GM12873 (cell line): Measurements from ENCODE around the gene RGS19.

Source experiments
- CTCF ChIP-seq: IDR thresholded peaks from 2 replicates; pipeline ENCODE4 v1.5.1; 2012; ENCODE audit warnings: low read depth, mild to moderate bottlenecking, moderate library complexity, low read length, control low read depth; ENCODE audit not compliant: insufficient read depth; ENCODE audit errors: missing control alignments

RGS19 gene

GRCh38 chr20:64052987-64053840 lies 26.1 kb downstream of the RGS19 start:
- no peak for TF ChIP-seq CTCF

- no peak for TF ChIP-seq CTCF
Observed at GRCh38 chr20:64052326-64052722, 27.0 kb downstream of the RGS19 start.

GRCh38 chr20:64051561-64052325 lies 27.6 kb downstream of the RGS19 start:
- no peak for TF ChIP-seq CTCF

- no peak for TF ChIP-seq CTCF
Observed at GRCh38 chr20:64051033-64051452, 28.3 kb downstream of the RGS19 start.

- TF ChIP-seq CTCF: no peak
Observed at GRCh38 chr20:64050261-64051032, 28.9 kb downstream of the RGS19 start.

- TF ChIP-seq CTCF: no peak
Observed at GRCh38 chr20:64049878-64050260, 29.4 kb downstream of the RGS19 start.
